Activated CD8-positive, alpha-beta memory T cell treated with anti-CD3 and anti-CD28 coated beads, Interleukin-2, amount 50 U/mL, for 1 hour (primary cell): ENCODE results near the gene KIAA0232.
A peak's percentile ranks its signal among the peaks of the same experiment; 100 is the strongest.

Experiments used
- DNase-seq: peaks from one replicate; pipeline ENCODE4 v3.0.0-alpha.2; 2020; ENCODE audit errors: extremely low read depth

The KIAA0232 gene

DNA sequence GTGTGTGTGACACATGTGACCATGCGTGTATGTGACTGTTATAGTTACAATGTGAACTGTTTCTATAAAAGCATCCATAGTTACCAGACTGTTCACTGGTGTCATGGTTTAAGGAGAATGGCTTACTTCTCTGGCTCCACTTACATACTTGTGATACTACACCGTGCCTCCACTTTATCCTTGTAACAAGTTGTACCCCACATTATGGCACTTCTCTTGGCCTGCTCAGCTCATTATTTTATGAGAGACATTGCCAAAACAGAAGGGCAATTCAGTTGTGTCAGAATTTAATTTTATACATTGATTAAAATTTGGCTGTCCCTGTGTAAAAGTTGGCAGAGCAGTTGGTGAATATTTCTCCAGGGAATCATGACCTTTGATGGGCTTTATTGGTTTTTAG lies 64.7 kb downstream of the KIAA0232 start:
- no peak for DNase-seq

DNA sequence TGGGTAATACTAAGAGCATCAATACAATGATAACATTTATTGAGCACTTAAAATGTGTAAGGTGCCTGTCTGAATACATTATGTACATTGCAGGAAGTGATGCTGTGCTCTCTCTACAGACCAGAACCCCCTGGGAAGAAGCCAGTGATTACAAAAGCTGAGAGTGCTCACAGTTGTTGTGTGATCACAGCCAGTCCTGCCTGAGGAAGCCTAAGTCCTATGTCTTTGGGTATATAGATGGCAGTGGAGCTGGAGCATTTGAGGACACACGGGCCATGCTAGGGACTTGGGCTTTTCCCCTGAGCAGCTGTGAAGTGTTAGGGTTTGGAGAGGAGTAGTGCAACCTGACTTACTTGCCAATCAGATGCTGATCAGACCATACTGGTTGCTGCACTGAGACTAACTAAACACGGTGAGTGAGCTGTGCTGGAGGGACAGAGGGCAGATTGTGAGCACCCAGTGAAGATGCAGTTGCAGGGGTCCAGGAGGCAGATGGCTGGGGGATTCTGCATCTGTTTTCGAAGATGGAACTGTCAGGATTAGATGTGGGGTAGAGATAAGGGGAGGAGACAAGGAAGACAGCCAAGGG lies 66.3 kb downstream of the KIAA0232 start:
- no peak for DNase-seq

DNA sequence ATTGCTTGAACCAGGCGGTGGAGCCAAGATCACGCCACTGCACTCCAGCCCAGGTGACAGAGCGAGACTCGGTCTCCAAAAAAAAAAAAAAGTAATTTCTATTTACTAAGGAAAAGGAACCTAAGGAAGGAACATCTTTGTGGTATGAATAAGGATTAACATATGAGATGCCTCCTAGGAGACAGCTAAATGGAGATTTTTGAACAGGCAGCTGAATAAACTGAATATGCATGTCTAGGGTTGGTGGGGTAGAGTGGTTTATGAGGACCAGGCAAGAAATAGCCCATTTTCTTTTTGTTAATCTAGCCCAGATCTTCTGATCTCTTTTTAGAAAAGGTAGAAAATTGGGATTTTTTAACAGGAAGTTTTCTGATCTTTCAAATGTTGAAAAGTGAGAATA lies 67.2 kb downstream of the KIAA0232 start:
- no peak for DNase-seq

DNA sequence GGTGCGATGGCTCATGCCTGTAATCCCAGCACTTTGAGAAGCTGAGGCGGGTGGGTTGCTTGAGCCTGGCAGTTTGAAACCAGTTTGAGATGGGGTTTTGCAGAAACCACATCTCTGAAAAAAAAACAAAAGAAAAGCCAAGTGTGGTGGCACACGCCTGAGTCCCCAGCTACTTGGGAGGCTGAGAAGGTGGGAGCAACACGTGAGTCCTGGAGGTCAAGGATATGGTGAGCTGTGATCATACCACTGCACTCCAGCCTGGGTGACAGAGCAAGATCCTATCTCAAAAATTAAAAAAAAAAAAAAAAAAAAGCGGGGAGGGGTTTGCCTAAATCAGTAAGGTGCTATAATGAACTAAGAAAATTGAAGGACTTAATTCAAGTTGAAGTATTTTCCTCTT lies 68.9 kb downstream of the KIAA0232 start:
- DNase-seq: no peak

DNA sequence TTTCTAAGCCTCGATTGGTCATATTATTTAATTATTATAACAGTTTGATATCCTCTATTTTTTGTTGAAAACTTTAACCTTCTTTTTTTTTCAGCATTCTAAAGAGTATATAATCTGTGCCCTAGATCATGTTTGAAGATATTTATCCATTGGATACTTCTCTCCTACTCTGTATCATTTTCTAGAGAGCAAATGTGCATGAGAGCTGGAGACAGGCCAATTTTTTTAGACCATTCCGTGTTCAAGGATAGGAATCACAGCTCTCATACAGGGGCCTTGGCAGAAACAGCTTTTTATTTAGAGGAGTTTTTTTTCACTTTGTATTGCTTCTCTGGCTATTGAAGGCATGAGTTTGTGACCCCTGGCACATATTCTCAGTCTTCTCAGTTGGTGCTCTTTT lies 69.4 kb downstream of the KIAA0232 start:
- DNase-seq: no peak

DNA sequence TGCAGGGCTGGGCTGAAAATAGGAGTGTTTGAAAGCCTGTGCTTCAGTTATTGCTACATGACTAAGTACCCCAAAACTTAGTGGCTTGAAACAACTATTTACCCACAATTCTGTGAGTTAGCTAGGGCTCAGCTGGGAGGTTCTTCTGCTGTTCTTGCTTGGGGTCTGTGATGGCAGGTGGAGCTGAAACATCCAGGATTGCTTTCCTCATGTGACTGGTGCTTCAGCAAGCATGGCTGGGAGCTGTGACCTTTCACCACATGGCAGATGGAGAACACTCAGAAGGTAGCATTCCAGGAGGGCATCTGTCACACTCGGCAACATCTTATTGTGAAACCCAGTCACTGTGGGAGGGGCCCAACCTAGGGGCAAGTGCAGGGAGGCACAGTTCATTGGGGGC lies 70.1 kb downstream of the KIAA0232 start:
- no peak for DNase-seq

DNA sequence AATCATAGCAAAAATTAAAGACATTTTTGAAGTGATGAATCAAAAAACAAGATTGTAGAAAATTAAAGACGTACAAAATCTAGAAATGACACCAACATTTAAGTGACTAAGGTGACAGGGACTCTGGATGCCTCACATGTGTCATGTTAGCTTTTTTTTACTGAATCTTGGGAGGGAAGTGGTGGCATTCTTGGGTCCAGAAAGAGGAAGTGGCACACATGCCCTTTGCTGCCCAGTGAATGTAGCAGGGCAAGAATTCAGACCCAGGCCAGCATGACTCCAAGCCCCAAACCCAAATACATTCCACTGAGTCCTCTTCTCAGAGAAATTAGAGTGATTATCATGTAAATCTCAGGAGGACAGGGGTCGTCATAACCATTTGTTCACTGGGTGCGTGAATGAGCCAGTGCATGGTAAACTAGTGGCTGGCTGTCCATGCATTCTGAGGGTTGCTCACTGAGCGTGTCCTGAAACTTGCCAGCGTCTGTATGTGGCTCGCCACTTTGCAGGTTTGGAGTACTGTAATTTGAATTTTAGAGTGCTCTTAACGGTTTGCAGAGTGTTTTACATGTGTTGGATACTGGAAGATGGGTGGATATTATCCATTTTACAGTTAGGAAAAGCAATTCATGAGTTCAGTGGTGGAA lies 71.7 kb downstream of the KIAA0232 start:
- DNase-seq: no peak

DNA sequence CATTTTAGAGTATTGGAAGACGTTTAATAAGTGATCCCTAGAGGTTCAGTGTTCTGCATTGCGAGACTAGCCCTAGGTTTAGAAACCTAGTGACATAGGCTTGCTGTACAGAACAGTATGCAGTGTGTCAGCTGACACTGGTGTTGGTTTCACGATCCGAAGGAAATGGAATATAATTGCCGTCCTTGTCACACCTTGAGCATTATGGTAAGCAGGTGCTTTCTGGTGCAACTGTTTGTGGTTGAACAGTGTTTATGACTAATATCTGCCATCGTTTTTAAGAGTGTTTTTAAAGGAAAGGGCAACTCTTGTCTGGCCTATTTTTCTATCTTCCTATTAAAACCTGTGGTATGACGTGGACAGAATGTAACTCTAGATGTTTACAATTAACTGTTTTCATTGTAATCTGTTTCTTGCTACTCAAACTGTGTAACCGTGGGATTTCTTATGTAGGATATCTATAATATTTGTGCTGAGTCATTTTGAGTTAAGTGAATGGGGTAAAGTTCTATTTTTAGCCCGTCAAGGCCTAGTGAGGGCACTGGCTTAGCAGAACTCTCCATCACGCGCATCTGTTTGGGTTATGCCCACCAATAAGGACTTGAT lies 73.3 kb downstream of the KIAA0232 start:
- peak; percentile 4 for DNase-seq

DNA sequence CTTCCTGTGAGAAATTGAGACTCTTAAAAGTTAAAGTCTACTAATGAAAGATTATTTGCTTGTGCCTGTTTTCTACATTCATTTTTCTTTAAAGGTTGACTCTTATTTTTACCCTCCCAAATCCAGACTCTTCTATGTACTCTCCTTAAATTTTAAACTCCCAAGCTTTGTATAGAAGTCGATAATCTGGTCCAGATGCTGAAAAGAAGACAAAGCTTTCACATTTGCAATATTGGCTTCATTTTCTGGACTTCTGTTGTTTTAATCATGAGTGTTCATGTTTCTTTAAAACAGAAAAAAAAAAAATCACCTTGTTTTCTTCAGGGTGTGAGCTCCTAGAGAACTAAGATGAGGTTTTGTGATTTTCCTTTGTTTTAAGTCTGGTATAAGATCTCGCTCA lies 73.9 kb downstream of the KIAA0232 start:
- no peak for DNase-seq

DNA sequence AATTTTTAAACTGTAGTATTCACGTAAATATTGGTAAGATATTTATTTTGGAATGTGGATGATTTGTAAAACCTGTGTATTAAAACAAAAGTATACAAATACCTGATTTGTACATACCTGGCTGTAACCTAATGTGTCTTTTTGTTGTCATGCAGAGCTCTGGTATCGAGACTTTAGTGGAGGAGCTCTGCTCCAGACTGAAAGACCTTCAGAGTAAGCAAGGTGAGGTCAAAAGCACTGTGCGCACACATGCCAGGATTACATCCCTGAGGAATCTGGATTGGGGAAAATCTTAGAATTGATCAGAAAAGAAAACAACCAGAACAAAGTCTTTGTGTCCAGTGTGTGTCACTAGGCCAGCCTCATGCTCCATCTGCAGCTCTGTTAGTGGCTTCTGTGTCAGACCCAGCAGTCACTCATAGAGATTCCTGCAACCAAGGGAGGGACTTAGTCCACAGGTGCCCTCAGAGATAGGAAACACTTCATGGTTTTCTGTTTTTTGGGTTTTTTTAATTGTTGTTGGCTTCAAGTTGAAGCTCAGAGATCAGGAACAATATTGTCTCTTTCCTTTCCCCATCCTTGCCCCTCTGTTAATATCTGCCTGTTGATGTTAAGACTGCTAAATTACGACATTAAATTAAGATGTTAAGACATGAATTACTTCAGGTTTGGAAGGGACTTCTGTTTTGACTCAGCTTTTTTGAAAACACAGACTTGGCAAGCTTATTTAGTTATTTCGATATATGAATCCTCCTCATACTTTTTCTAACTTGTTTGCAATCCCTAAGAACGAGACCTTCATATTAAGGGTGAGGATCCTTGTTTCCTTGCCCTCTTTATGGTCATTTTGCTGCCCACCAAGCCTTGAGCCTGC lies 74.7 kb downstream of the KIAA0232 start:
- DNase-seq: no peak

DNA sequence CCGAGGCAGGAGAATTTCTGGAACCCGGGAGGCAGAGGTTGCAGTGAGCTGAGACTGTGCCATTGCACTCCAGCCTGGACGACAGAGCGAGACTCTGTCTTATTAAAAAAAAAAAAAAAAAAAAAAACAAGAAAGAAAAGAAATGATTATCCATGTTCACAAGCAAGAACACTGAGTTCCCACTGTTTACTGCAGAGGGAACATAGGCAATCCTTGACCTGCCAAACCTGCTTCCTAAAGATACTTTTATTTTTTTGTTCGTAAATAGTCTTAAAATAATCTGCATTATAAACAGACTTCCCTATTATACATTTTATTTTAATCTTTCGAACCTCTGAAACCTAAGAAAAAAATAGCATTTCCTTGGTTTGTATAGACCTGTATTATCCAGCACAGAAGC lies 76.5 kb downstream of the KIAA0232 start:
- DNase-seq: no peak

DNA sequence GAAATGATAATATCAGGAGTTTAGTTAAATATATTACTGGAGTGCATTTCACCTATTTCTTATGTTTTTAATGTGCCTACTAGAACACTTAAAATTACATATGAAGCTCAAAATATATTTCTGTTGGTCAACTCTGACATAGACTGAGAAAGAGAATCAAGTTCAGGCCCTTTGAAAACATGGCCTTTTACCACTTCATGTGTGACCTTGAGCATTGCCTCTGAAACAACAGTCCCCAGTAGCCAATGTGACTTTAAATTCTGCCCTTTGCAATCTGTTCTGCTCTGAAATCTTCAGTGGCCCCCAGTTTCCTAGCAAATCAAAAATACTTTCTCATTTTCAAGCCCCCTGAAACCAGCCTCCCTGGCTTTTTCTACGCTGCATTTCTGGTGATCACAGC lies 77.0 kb downstream of the KIAA0232 start:
- no peak for DNase-seq

DNA sequence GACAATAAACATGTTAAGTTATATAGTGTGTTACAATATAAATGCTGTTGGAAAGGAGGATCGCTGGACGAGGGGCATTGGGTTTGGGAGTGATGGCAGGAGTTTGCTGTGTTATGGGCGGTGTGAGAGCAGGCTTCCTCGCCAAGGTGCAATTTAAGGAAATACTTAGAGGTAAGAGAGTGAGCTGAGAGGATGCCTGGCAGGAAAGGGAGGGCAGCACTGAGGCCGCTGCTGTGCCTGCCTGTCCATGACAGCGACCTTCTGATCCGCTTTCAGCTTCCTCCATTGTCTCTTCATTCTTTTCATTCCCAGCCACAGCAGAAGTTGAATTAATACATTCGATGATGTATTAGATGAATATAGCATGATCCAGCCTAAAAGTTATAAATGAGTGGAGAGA lies 85.9 kb downstream of the KIAA0232 start:
- no peak for DNase-seq

DNA sequence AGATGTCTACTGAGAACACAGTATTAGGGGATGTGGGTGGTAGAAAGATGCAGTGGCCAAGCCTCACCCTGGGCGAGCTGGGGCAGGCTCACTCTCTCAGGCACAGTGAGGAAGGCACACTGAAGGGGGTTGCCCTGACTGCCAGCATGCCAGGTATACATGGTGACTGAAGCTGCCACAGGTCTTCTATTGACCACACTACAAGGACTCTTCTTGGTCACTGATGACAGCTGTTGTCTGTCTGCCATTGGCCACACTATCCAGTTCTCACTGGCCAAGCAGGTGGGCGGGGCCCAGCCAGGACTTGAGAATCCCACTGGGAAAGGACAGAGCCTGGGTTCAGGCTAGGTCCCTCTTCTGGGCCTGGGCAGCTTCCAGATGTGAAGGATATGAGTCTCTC lies 87.4 kb downstream of the KIAA0232 start:
- DNase-seq: no peak

DNA sequence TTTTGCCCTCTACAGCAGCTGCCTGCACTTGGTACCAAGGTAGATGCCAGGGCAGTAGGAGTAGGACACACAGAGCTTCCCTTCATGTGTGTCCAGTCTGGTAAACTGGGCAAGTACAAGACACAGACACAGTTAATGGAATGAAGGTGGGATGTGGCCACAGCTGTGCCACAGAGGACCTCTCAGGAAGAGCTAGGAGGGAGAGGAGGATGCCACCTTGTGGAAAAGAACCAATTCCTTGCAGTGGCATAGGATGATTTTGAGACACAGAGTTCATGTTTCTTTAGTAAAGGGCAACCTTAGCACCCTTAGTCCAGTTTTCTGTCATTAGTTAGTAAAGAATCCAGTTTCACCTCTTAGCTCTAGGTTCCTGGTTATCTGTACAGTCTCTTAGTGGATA lies 90.8 kb downstream of the KIAA0232 start:
- DNase-seq: no peak

DNA sequence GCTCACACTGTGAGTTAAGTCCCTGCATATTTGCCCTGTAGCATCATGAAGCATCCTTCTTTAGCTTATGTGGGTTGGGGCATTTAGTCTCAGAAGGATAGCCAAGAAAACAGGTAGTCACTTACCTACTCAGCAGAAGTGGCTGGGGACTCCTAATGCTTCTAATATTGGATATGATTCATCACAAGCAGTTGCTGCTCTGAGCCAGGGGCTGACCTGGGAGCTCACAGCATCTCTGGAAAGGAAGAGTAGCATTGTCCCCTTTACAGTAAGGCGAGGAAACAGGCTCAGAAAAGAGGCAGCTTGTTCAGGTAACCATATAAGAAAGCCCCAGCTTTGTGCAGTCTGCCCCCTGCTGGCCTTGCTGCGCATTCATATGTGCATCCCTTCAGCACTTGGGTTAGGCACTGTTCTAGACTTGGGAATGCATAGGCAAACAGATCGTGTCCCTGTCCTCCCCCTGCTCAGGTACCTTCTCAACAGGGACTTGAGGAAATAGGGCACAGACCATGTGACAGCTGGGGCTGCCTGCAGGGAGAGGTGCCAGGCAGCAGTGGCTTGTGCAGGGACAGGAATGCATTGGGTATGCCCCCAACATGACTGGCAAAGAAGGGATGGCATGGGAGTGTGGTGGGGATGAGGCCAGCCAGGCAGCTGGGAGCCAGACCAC lies 91.4 kb downstream of the KIAA0232 start:
- DNase-seq: peak; percentile 49

DNA sequence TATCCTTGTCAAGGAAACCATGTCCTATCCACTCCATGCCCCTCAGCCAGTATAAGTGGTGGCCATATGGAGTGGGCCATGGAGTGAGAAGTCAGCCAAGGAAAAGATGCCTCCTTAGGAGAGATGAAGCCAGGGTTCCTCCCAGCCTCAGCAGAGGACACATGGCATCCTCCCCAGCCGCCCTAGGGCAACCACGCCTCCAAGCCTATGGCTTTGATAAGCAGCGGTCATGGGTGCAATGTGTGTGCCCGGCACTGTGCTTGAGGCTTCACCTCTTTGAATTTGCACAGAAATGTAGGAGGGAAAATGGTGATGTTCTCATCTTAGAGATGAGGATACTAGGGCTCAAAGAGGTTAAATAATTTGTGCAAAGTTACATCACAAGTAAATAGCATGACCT lies 92.5 kb downstream of the KIAA0232 start:
- no peak for DNase-seq

DNA sequence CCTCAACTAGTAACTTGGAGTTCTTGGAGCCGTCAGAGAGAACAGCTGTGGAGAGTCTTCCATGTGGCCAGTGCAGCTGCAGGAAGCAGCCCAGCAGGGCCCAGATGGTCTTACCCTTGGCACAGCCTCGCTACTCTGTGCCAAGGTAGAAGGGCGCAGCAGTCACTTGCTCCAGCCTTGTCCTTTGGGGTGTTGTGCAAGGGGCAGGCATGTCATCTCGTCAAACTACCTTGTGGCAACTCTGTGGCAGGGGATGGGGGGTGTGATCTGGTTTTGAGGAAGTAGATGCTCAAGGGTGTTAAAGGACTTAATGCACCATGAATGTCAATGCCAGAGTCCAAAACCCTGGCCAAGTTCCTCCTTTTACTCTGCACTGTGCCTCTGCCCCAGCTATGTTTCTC lies 92.9 kb downstream of the KIAA0232 start:
- no peak for DNase-seq

DNA sequence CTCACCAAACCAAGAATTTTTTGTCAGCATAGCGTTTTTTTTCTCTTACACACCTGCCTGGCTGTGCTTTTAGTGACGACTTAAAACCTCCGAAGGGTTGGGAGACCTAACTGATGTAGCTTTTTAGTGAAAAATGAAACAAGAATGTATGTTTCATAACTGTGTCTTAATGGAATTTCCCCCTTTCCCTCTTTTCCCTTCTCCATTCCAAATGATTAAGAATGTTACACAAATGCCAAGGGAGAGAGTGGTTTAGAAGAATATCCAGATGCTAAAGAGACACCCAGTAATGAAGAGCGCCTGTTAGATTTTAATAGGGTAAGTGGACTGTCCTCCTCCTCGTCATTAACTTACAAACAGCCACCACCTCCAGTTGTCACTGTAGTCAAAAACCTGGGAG lies 93.9 kb downstream of the KIAA0232 start:
- DNase-seq: no peak

DNA sequence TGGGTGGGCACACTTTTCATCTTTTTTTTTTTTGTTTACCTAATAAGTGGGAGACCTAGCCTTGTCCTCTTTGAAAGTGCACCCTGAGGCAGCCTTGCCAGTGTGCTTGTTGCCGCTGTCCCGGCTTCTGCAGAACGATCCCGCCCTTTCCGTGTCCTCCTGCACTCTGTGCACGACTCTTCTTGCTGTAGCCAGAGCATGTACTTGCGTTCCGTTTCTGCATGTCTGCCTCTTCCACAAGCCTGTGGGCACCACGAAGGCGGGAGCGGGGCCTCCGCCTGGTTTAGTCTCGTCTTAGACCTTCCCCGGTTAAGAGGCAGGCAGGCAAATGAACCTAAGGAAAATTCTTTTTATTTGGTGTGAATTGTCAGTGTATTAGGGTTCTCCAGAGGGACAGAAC lies 94.5 kb downstream of the KIAA0232 start:
- DNase-seq: no peak

DNA sequence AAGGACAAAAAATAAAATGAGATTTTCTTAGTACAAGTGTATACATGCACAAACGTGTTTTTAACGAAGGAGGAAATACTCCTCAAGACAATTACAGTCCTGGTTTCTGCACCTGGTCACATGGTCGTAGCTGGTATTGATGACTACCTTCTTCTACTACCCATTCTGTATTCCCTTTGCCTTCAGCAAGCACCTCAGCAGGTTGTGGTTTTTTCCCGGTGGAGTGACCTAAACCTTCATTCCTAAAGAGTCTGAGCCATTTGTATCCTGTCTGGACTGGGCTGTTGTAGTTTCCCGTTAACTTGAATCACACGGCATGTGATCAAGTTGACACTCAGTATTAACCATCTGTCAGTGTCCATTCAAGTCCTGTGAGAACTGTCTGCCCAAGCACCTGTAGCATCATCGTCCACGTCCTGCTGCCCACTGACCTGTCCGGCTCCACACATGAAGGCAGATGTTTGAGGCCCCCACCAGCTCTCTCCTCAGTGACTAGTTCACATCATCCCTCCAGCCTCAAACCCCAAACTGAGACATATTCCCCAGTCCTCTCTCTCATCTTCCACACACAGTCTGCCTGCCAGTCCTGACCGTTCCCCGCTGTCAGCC lies 96.0 kb downstream of the KIAA0232 start:
- no peak for DNase-seq

DNA sequence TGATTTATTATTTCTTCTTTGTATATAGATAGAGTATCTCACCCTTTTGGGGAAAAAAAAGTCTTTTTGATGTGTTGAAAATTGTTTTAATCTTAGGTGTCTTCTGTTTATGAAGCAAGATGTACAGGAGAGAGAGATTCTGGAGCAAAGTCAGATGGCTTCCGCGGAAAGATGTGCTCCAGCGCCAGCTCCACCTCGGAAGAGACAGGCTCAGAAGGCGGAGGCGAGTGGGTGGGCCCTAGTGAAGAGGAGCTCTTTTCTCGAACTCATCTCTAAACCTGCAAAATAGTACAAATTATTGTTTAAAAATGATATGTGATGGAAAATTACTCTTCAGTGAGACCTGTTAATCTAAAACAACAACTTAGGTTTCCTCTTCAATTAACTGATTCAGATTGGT lies 98.2 kb downstream of the KIAA0232 start:
- no peak for DNase-seq
